ENCODE data around the gene DHRSX. TPM values are rescaled to one million over a fixed set of nuclear protein-coding genes. Genes with fewer than 3 reads are reported as not detected.

DHRSX gene
- total and polyA plus RNA-seq, 2 of the 13 experiments (the other 11 are each of a cell fraction or from before 2014, with no cell fraction given) = 15.5 to 24.3 TPM

DNA sequence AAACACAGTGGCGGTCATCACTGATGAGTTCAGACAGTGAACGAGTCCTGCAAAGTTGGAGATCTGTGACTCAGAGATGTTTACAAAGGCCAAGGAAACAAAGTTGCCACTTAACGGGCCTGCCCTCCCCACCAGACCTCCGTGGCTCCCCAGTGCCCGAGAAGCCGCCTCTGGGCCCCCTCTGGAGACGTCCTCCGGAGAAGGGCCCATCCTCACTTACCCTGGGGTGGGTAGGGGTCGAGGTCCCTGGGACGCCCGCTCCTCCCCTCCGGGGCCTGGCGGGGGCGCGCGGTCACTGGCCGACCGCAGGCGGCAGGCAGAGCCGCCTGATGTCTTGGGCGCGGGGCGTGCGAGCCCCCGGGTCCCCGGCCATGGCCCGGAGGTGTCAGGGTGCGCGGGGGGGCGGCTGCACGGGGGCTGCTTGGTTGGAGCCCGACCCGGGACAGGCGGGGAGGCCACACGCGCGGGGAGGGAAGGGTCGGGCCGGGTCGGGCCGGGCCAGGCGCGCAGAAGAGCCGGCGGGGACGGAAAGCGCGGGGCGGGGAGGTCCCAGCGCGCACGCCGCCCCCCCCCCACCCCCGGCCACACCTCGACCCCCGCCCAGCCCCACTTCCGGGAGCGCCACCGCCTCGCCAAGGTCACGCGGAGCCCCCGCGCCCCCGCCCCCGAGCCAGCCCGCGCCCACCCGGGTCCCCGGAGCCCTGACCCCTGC is 529 bp downstream of the DHRSX start (continued):
- TF ChIP-seq ZNF30 (CRISPR knock-in tag; IDR thresholded peaks at IDR 0.05) = no peak
- TF ChIP-seq, protein P1, sequence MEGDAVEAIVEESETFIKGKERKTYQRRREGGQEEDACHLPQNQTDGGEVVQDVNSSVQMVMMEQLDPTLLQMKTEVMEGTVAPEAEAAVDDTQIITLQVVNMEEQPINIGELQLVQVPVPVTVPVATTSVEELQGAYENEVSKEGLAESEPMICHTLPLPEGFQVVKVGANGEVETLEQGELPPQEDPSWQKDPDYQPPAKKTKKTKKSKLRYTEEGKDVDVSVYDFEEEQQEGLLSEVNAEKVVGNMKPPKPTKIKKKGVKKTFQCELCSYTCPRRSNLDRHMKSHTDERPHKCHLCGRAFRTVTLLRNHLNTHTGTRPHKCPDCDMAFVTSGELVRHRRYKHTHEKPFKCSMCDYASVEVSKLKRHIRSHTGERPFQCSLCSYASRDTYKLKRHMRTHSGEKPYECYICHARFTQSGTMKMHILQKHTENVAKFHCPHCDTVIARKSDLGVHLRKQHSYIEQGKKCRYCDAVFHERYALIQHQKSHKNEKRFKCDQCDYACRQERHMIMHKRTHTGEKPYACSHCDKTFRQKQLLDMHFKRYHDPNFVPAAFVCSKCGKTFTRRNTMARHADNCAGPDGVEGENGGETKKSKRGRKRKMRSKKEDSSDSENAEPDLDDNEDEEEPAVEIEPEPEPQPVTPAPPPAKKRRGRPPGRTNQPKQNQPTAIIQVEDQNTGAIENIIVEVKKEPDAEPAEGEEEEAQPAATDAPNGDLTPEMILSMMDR (CRISPR knock-in tag; IDR thresholded peaks at IDR 0.05) = peak; percentile 48
- TF ChIP-seq, protein P2, sequence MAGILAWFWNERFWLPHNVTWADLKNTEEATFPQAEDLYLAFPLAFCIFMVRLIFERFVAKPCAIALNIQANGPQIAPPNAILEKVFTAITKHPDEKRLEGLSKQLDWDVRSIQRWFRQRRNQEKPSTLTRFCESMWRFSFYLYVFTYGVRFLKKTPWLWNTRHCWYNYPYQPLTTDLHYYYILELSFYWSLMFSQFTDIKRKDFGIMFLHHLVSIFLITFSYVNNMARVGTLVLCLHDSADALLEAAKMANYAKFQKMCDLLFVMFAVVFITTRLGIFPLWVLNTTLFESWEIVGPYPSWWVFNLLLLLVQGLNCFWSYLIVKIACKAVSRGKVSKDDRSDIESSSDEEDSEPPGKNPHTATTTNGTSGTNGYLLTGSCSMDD (CRISPR knock-in tag; IDR thresholded peaks at IDR 0.05) = no peak
- peak; percentile 65; the same call in 1 of the 2 replicates for TF ChIP-seq MTA1 (CRISPR knock-in tag; IDR thresholded peaks at IDR 0.05; ENCODE audit: borderline replicate concordance)
- no peak for TF ChIP-seq ZC3H4 (CRISPR knock-in tag; IDR thresholded peaks at IDR 0.05; ENCODE audit: borderline replicate concordance)
- 0 out of 2 replicates have a peak, but pooled peaks have one; percentile 55 for TF ChIP-seq ZC3H13 (CRISPR knock-in tag; IDR thresholded peaks at IDR 0.05)
- TF ChIP-seq, protein P3, sequence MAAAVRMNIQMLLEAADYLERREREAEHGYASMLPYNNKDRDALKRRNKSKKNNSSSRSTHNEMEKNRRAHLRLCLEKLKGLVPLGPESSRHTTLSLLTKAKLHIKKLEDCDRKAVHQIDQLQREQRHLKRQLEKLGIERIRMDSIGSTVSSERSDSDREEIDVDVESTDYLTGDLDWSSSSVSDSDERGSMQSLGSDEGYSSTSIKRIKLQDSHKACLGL (CRISPR knock-in tag; IDR thresholded peaks at IDR 0.05) = no peak
- TF ChIP-seq, protein P4, sequence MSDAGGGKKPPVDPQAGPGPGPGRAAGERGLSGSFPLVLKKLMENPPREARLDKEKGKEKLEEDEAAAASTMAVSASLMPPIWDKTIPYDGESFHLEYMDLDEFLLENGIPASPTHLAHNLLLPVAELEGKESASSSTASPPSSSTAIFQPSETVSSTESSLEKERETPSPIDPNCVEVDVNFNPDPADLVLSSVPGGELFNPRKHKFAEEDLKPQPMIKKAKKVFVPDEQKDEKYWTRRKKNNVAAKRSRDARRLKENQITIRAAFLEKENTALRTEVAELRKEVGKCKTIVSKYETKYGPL (CRISPR knock-in tag; IDR thresholded peaks at IDR 0.05) = 0 out of 2 replicates have a peak, but pooled peaks have one; percentile 27
- peak; percentile 20; the same call in 1 of the 2 replicates for TF ChIP-seq KDM5B (CRISPR knock-in tag; IDR thresholded peaks at IDR 0.05; ENCODE audit: borderline replicate concordance)
- TF ChIP-seq ZNF382 (CRISPR knock-in tag; IDR thresholded peaks at IDR 0.05; ENCODE audit: borderline replicate concordance) = no peak
- 0 out of 2 replicates have a peak, but pooled peaks have one; percentile 56 for TF ChIP-seq EEA1 (CRISPR knock-in tag; IDR thresholded peaks at IDR 0.05; ENCODE audit: borderline replicate concordance)
- TF ChIP-seq HNF4A (CRISPR knock-in tag; IDR thresholded peaks at IDR 0.05) = peak; percentile 22; the same call in 1 of the 2 replicates
- peak; percentile 29 for TF ChIP-seq ZNF883 (CRISPR knock-in tag; IDR thresholded peaks at IDR 0.05; ENCODE audit: not compliant biosample characterization)
- no peak for TF ChIP-seq HMG20B (CRISPR knock-in tag; conservative IDR thresholded peaks at IDR 0.05)
- TF ChIP-seq KLF9 (CRISPR knock-in tag; IDR thresholded peaks at IDR 0.05; ENCODE audit: low read depth) = no peak
- no peak for TF ChIP-seq ZNF703 (CRISPR knock-in tag; IDR thresholded peaks at IDR 0.05; ENCODE audit: borderline replicate concordance)
- no peak for TF ChIP-seq NONO (IDR thresholded peaks at IDR 0.05)
- TF ChIP-seq NONO (CRISPR knock-in tag; conservative IDR thresholded peaks at IDR 0.05) = peak; percentile 76
- TF ChIP-seq FOXK2 (IDR thresholded peaks at IDR 0.05) = no peak
- peak; percentile 47; the same call in 1 of the 2 replicates for TF ChIP-seq SAP130 (CRISPR knock-in tag; IDR thresholded peaks at IDR 0.05; ENCODE audit: low read depth)
- peak; percentile 30 for TF ChIP-seq ZFP36 (IDR thresholded peaks at IDR 0.05; ENCODE audit: borderline replicate concordance, low read depth, low read length, partially characterized antibody)
- TF ChIP-seq, protein P5, sequence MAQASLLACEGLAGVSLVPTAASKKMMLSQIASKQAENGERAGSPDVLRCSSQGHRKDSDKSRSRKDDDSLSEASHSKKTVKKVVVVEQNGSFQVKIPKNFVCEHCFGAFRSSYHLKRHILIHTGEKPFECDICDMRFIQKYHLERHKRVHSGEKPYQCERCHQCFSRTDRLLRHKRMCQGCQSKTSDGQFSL (CRISPR knock-in tag; IDR thresholded peaks at IDR 0.05) = peak; percentile 61; the same call in 1 of the 2 replicates
- no peak for TF ChIP-seq THAP11 (CRISPR knock-in tag; IDR thresholded peaks at IDR 0.05)

All from HepG2 (cell line).